ENCODE measurements around the gene ZBTB7C.

ZBTB7C gene

DNA sequence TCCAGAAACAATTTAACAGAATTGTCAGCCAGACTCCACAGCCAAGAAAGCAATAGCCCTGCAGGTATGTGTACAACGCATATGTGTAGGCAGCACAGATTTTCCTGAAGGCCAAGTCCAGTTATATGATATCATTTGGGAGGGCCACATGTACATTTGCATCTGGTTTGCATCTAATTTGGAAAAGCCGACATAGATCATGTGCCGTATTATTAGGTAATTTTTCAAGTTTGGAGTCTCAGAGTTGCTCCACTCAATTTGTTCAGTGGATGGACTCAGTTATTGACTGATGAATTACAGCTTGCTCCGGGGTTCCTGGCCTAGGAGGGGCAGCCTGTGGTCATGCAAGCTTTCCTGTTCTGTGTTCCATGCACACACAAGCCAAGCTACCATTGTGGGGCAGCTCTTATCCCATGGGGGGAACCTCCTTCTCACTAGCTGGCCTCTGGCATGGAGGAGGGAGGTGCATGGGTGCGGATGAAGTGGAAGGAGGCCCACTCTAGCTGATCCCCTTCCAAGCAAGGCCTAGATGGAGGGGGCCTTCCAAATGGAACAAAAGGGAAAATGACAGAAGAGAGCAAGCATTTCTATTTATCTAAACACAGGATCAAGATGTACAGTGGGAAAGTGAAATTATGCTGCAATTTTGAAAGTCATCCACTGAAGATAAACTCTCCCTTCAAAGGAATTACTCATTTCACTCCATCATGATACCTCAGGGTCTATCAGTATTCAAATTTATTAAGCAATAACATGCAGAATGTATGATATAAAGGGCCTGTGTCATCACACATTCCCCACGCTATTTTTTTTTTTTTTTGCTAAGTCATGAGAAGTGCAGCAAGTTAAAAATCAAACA is 276.2 kb downstream of the ZBTB7C start:
- peak; percentile 26 for DNase-seq

DNA sequence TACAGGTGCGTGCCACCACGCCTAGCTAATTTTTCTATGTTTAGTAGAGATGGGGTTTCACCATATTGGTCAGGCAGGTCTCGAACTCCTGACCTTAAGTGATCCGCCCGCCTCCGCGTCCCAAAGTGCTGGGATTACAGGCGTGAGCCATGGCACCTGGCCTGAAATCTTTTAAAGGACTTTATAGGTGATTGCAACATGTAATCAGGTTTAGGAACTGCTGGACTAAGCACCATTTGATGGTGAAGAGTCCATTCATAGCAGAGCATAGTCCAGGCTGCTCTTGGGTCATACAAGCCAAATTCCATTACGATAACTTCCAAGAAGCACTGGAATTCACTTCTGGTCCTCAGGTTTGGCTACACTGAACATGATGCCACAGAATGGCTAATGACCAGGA is 278.1 kb downstream of the ZBTB7C start:
- DNase-seq = no peak

DNA sequence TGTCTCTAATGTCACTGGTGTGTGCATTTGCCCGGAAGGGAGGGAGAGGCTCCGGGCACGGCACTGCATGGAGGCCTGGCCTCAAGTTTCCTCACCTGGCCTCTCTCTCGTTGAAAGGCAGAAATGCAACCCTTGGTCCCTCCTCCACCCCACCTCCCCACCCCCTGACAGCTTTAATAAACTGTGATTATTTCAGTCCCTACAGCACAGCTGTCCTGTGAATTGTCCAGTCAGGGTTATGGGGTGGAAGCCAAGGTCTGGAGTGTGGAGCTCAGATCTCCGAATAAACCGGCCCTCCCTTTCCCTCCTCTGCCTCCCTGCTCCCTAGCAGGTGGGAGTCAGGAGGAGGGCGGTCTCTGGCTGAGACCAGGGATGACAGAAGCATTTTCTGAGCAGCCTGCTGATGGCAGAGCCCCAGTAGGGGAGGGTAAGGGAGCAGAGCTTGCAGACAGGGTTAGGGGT is 279.5 kb downstream of the ZBTB7C start:
- DNase-seq = no peak

DNA sequence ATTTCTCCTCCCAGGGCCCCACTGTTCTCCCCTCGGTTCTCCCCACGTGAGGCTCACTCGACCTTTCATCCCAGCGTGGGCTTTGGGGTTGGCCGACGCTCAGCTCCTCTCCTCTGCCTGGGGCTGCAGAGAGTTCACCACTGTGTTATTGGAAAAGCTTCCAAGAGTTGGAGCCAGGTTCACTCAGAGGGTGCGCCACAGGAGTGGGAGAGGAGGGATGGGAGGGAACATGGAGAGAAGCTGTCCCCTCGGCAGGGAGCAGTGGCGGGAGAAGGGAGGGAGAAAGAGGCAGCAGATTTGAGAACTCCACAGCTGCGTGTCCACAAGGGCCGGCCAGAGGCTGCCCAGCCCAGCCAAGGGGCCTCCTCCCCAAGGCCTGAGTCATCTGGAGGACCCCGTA is 281.6 kb downstream of the ZBTB7C start:
- DNase-seq = no peak

DNA sequence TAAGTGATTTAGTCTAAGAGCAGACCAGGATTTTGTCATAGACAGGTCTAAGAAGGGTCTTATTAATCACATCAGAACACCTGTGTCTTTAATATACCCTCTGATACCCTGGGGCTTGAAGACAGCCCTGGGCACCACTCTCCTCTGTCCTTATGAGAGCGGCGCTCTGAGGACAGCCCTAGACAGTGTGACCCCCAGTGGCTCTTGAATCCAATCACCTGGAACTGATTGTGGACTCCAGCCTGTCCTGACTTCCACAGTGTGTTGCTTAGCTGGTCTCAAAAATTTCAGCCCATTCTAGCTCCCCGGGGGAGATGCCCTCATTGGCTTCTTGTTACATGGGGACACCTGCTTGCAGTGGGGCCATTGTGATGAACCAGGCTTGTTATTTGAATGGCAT is 282.9 kb downstream of the ZBTB7C start:
- no peak for DNase-seq

DNA sequence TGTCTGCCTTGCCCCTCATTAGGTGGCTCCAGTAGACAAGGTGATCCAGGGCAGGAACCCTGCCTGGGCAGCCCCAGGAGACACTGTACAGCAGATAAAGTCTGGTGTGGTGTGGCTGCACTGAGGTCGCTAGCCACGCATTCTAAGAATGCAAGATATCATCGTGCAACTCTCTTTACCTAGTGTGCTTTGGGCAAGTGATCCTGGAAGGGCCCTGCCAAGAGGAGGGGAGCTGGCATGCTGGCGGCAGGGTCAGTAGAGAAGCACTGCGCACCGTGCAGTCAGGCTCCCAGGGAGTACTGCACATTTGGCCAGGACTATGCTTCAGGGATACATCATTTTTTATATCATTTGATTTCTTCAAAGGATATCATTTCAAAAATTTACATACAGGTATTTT is 283.5 kb downstream of the ZBTB7C start:
- DNase-seq = peak; percentile 9

DNA sequence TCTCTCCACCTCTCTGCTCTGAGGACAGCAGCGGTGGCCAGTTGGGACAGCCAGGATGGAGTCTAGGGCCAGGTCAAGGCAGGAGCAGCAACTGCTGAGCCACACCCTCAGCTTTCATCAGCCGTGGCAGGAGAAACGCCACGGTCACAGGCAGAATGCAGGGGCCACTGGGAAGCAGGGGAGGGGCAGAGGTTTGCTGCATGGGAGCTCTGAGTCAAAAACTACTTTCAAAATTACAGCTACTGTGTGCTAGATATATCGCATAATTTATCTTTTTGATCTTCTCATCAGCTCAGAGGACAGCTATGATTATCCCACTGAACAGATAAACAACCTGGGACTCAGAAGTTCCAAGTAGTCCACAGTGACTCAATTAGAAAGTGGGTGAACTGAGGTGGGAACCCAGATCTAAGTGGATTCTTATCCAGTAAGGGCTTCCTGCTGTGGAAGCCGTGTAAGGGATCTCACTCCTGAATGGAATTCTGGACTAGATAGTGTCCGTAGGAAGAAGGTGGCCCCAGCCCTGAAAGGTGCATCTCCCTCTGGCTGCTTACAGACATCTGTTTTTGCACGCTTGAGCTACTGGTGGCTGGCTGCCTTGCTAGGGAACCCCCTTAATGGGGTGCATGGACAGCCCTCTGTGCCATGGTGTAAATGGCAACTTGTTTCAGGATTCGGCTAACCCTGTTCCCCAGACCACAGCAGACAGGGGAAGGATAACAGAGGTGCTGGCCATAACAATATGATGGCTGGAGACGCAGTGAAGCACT is 284.1 kb downstream of the ZBTB7C start:
- DNase-seq = peak; percentile 90

DNA sequence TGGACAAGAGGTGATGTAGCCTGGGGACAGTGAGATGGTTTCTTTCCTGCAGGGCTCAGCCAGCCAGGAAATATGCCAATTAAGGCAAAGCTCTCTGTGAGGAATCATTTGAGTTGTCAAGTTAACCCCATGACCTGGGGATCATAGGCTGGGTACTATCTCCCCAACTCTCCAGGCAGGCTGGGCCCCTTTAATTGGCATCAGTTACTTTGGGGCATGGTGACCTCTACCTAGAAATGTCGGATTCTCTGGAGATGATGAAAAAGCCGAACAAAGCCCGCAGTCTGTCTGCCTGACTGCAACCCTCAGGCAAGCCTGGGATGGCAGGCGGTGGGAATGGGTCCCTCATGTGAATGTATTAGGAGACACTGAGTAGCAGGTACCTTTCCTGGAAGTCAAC is 285.2 kb downstream of the ZBTB7C start:
- DNase-seq = no peak

DNA sequence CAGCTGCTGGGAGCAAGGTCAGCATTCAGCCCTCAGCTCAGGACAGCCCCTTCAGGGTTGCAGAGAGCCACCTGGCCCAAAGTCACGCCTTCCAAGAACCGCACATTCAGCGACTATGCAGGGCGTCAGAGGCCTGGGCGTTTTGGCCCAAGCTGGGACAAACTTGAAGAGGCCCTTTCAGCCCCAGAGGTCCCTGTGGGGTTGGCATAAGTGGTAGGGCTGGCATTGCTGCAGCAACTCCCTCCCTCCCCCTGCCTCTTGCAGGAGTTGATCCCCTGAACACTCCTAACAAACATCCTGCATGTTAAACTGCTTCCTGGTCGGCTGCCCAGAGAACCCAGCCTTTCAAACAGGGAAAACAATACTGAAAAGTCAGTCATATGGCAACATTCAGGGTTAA is 285.9 kb downstream of the ZBTB7C start:
- DNase-seq = no peak

DNA sequence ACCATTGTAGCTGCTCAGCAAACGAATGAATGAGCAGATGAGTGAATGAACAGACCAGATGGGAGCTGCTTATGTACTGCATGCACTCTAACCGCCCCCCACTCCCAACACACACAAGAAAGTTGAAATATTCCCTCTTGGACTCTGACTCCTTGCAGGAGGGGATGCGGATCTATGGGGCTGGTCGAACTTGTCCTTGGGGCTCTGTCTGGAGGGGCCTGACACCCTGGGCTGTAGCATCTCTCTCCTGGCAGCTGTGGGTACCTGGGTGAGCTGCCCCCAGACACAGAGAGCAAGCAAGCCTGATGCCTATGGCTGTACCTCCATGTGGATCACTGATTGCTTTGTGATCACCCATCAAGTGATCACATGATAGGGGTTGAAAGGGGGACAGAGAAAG is 286.4 kb downstream of the ZBTB7C start:
- no peak for DNase-seq

DNA sequence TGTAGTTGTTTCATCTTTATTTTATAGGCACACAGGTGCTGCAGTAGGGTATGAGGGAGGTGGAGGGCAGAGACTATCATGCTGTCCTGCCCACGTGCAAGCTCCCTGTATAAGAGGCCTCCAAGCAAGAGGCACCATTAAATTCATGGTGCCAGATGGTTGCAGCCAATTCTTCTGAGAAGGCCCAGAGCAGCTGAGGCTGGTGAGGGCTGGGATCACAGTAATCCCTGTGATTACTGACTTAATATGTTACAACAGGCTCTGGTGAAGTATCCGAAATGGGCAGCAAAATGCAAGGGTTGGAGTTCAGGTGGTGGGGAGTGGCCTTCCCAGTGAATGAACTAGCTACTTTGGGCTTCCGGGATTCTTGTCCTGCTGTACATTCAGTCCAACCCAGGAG is 286.8 kb downstream of the ZBTB7C start:
- no peak for DNase-seq

DNA sequence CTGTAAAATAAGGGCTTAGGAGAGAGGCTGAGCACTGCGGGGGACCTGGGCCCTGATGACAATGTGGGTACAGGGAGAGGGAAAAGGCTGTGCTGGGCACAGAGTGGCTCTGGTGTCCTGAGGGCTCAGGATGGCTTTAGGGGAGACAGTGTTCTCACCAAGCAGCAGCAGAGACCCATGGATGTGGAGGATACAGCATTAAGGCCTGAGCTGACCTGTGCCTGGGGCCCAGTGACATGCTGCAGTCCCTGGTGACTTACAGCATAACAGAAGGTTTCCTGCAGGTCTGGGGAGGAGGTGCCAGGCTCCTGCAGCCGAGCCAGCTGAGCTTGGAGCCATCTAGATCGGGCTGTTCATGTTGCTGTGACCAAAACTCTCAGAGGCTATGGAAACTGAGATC is 287.4 kb downstream of the ZBTB7C start:
- no peak for DNase-seq

DNA sequence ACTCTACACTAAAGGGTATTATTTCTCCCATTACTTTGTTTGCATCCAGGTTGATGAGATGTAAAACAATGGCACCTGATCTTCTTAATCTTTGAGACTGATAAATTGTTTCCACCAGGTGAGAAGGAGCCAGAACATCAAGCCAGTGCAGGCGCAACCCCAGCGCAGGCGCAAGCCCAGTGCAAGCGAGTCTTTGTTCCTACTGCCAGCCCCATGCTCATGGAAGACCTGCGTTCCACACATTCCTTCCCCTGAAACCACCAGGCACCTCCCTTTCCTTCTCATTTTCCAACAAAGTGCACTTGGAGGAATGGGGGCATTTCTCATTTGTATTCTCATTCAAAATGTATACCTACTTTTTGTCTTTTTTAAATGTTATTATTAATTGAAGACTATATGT is 290.0 kb downstream of the ZBTB7C start:
- no peak for DNase-seq

DNA sequence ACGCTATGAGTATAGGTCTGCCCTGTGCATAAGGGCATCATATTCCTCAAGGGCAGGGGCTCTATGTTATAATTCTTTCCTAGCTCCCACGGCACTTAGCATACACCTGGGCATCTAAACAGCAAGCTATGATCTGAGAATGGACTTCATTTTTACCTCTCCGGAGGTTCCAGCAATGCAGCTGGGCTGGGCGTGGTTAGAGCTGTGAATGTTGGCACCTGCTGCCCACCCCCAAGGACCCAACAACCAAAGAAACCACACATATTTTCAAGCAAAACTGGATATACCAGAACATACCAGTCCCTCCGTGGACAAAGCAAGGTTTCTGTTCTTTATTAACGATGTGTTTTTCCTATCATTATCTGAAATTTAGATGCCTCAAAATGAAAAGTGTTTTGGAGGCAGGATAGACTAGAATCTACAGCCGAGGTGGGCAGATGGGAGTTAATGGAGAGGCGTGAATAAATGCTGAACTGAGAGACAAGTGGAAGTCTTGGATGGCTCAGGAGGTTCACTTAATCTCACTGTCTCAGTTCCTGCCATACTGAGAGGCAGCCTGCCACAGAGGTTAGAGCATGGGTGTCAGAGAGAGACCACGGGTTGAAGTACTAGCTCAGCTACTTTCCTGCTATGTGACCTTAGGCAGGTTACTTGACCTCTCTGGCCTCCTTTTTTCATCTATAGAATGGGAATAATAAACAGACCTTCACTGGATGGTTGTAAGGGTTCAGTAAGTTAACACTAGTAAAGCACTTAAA is 292.1 kb downstream of the ZBTB7C start:
- no peak for DNase-seq

DNA sequence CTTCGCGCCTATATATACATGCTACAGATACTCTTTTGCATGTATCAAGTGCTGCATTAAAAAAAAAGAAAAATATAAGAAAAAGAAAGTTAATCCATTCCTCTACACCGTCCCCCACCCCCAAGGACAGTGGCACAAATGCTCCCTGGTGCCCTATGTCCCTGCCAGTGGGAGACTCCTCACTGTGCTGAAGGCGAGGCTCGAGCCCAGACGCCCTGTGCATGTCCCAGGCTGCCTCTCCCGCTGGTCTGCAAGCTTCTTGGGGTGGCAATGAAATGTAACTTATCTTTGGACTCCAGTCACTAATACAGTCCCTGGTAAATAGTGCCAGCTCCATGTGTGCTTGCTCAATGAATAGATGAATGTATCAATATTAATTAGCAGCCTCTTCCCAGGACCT is 293.2 kb downstream of the ZBTB7C start:
- DNase-seq = no peak

DNA sequence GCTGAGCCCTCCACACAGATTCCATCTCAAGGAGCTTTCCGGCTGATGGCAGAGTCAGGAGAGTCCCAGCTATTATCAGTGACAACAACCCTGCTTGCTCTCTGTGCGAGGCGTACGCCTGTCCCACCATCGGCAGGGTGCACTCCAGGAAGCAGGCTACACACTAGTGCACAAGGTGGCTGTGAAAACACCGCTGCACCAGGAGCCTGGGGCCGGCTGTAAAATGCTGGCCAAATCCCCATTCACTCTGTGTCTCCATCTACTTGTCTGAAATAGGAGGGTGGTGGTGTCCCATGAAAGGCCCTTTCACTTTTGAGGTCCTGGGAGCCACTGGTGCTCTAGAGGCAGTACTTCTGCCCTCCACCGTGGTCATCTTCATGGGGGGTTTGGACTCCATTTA is 295.5 kb downstream of the ZBTB7C start:
- no peak for DNase-seq

DNA sequence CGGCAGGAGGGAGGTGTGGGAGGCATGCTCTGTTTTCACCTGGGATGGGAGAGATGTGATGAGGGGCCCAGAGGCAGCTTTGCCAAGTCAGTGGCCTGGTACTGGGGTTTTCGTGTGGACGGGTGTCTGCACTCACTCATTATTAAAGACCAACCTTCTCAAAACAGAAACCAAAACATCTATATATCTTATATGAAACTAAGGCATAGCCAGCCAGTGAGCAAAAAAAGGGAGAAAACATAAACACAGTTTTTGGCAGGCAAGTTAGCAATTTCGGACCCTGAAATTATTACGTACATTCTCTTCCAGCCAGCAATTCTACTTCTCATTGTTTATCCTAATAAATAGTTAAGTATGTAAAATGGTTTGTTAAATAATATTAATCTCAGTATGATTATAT is 297.6 kb downstream of the ZBTB7C start:
- no peak for DNase-seq

DNA sequence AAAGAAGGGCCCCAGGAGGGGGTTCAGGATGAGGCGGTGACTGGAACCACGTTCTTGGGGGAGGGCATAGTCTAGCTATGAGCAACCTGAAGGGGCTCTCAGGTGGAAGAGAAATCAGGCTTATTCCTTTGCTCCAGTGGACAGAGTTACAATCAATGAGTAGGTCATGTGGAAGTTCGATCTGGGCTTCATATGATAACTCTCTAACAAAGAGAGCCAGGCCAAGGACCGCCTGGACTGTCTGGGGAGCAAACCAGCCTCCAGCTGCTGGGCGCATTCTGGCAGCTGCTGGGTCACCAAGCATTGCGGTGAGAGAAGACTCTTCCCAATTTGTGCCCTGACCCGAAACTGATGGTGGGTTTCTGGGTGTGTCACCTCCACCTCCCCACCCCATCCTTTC is 298.4 kb downstream of the ZBTB7C start:
- no peak for DNase-seq

DNA sequence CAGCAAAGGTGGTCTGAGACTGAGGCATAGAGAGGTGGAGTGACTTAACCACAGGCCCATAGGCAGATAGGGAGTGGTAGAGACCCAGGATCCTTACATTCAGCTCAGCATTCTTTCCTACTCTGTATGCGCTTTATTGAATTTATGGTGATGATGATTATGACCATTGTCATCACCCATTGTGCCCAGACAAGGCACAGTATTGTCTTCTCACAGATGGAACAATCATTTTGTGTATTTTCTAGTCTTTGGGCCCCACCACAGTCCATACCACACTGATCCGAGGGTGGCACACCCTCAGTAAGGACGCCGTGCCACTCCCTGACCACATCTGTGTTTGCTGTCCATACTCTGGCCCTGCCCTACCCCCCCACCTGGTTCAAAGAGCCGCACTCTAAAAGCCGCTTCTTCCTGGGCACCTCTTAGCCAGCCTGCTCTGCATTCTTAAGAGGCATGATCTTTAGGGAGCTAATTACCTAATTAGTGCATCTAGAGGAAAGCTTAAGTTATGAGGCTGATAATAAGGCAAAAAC is 299.2 kb downstream of the ZBTB7C start:
- no peak for DNase-seq

DNA sequence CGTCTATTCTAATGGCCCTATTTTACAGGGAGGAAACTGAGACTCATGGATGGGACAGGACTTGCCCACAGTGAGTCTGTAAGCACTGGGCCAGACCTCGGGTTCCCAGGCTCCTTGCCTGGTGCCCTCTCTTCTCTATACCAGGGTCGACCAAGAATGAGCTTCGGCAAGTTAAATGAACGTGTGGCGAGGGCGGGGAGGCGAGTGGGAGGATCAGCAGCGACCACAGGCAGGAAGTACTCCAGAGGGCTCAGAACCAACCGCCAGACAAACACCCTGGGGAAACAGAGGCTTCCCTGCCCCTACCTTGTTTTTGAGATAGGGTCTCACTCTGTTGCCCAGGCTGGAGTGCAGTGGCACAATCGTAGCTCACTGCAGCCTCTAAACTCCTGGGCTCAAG is 301.0 kb downstream of the ZBTB7C start:
- no peak for DNase-seq

DNA sequence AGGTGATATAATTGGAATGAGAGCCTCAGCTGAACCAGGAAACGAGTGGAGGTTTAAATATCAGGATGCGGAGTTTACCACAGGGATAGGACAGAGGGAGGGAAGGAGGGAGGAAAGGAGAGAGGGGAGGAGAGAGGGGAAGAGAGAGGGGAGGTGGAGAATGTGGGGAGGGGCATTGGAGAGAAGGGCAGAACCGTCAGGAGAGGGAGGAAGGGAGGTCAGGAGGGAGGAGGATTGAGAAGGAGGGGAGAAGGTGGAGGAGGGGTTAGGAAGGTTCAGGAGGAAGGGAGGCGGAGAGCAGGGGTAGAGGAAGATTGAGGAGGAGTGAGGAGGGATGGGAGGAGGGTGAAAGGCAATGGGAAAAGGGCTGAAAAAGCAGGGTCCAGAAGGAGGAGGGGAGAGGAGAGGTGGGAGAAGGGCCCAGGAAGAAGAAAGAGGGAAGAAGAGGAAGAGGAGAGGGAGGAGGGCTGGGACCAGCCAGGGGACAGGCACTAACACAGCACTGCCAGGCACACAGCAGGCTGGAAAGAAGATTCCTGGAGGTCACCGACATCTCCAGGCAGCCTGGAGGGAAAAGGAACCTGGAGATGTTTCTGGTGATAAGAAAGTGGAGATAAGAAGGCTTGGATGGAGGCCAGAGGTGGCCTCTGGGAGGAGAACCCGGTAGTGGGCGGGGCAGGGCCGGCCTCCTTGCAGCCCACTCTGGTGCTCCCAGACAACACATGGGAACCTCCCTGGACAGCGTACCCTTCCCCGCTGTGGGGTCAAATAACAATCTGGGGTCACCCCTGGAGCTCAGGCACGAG is 302.0 kb downstream of the ZBTB7C start:
- no peak for DNase-seq

DNA sequence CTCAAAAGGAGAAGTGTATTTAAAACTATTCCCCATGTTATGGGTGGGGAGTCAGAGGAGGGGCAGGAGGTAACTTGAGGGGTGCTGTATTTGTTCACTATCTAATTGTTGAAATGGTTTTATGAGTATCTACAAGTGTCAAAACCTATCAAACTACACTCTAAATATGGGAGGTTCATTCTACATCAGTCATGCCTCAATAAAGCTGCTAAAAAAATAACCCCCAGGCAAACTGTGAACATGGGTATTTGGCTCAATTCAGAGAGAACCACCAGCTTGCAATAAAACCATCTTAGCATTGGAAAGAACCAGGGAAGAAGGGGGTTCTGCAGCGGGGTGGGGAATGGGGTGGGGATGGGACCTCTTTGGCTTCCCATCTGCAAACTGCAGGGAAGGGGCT is 302.7 kb downstream of the ZBTB7C start:
- no peak for DNase-seq

Data from activated CD4-positive, alpha-beta T cell treated with anti-CD3 and anti-CD28 coated beads, Interleukin-2, amount 50 U/mL, for 16 hours (primary cell).